ENCODE results near the gene TBC1D1. TPM values are rescaled to one million over a fixed set of nuclear protein-coding genes. Genes with fewer than 3 reads are reported as not detected.

Gene TBC1D1
- total and polyA plus RNA-seq, 2 experiments from 2014 or later, result 53.9 to 151 TPM

DNA sequence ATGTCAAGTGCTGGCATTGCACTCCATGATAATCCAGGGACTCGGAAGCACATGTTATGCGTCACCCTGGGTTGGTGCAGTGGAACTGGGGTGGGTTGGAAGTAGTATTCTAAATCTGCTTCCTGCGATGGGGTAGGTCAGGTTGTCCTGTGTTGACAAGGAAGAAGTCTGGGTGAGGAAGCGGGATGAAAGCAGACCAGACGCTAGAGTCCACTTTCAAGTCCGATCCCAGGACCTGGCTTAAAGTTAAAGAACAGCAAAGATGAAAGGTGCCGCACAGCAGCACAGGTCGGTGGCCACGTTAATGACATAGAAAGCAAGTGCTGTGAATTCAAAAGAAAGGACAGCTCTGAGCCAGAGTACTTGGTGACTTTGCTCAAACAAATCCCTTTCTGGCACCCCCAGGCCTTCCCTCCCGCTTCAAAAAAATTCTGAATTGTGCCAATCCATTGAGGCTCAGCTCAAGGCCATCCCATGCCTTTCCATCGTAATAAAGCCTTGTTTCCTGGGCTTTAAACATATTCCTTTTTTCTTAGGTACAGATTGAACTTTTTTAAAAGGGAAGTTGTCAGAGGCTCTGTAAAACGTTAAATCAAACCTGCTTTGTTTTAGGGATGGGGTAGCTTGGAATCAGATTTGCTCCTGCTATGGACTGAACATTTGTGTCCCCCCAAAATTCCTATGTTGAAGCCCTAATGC is 187.1 kb downstream of the TBC1D1 start:
- 0 out of 3 replicates have a peak, but pooled peaks cover 2% of the 10 kb centered on the region for H3K4me1 Mint-ChIP-seq

More for the DNA sequence above, 187.1 kb downstream of the TBC1D1 start:
- Histone ChIP-seq H3K4me1 (ENCODE audit: insufficient read depth) (no peaks in the 10 kb centered on the region), H3K27ac (ENCODE audit: low read depth) (no peak overlapping the region), H3K9me2 (ENCODE audit: insufficient read depth) (no peaks in the 10 kb centered on the region), H4K20me1 (replicated peaks; ENCODE audit: insufficient read depth) (no peaks in the 10 kb centered on the region), H3K4me3 (no peak overlapping the region), H3K27me3 (ENCODE audit: insufficient read depth) (no peaks in the 10 kb centered on the region), H2AFZ (no peak overlapping the region), H3K79me2 (replicated peaks; ENCODE audit: insufficient read depth) (no peaks in the 10 kb centered on the region), H3K36me3 (ENCODE audit: insufficient read depth) (no peaks in the 10 kb centered on the region; the same call in 1 of the 2 replicates), H3F3A (replicated peaks; ENCODE audit: low read depth) (no peaks in the 10 kb centered on the region), H3K4me2 (no peak overlapping the region)
- DNase-seq (ENCODE audit: low spot score) (no peak), ATAC-seq (no peak)
- no peak for TF ChIP-seq EZH2 (IDR thresholded peaks at IDR 0.05; ENCODE audit: low read depth, unreplicated experiment)
- TF ChIP-seq, protein P1, sequence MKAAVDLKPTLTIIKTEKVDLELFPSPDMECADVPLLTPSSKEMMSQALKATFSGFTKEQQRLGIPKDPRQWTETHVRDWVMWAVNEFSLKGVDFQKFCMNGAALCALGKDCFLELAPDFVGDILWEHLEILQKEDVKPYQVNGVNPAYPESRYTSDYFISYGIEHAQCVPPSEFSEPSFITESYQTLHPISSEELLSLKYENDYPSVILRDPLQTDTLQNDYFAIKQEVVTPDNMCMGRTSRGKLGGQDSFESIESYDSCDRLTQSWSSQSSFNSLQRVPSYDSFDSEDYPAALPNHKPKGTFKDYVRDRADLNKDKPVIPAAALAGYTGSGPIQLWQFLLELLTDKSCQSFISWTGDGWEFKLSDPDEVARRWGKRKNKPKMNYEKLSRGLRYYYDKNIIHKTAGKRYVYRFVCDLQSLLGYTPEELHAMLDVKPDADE (IDR thresholded peaks at IDR 0.05), result no peak
- TF ChIP-seq ZNF331 (CRISPR knock-in tag; IDR thresholded peaks at IDR 0.05; ENCODE audit: low read depth), result no peak
- TF ChIP-seq POLR2AphosphoS5 (IDR thresholded peaks at IDR 0.05; ENCODE audit: low read depth), result no peak
- no peak for TF ChIP-seq CREB1 (CRISPR knock-in tag; IDR thresholded peaks at IDR 0.05; ENCODE audit: low read depth)
- TF ChIP-seq, protein P2, sequence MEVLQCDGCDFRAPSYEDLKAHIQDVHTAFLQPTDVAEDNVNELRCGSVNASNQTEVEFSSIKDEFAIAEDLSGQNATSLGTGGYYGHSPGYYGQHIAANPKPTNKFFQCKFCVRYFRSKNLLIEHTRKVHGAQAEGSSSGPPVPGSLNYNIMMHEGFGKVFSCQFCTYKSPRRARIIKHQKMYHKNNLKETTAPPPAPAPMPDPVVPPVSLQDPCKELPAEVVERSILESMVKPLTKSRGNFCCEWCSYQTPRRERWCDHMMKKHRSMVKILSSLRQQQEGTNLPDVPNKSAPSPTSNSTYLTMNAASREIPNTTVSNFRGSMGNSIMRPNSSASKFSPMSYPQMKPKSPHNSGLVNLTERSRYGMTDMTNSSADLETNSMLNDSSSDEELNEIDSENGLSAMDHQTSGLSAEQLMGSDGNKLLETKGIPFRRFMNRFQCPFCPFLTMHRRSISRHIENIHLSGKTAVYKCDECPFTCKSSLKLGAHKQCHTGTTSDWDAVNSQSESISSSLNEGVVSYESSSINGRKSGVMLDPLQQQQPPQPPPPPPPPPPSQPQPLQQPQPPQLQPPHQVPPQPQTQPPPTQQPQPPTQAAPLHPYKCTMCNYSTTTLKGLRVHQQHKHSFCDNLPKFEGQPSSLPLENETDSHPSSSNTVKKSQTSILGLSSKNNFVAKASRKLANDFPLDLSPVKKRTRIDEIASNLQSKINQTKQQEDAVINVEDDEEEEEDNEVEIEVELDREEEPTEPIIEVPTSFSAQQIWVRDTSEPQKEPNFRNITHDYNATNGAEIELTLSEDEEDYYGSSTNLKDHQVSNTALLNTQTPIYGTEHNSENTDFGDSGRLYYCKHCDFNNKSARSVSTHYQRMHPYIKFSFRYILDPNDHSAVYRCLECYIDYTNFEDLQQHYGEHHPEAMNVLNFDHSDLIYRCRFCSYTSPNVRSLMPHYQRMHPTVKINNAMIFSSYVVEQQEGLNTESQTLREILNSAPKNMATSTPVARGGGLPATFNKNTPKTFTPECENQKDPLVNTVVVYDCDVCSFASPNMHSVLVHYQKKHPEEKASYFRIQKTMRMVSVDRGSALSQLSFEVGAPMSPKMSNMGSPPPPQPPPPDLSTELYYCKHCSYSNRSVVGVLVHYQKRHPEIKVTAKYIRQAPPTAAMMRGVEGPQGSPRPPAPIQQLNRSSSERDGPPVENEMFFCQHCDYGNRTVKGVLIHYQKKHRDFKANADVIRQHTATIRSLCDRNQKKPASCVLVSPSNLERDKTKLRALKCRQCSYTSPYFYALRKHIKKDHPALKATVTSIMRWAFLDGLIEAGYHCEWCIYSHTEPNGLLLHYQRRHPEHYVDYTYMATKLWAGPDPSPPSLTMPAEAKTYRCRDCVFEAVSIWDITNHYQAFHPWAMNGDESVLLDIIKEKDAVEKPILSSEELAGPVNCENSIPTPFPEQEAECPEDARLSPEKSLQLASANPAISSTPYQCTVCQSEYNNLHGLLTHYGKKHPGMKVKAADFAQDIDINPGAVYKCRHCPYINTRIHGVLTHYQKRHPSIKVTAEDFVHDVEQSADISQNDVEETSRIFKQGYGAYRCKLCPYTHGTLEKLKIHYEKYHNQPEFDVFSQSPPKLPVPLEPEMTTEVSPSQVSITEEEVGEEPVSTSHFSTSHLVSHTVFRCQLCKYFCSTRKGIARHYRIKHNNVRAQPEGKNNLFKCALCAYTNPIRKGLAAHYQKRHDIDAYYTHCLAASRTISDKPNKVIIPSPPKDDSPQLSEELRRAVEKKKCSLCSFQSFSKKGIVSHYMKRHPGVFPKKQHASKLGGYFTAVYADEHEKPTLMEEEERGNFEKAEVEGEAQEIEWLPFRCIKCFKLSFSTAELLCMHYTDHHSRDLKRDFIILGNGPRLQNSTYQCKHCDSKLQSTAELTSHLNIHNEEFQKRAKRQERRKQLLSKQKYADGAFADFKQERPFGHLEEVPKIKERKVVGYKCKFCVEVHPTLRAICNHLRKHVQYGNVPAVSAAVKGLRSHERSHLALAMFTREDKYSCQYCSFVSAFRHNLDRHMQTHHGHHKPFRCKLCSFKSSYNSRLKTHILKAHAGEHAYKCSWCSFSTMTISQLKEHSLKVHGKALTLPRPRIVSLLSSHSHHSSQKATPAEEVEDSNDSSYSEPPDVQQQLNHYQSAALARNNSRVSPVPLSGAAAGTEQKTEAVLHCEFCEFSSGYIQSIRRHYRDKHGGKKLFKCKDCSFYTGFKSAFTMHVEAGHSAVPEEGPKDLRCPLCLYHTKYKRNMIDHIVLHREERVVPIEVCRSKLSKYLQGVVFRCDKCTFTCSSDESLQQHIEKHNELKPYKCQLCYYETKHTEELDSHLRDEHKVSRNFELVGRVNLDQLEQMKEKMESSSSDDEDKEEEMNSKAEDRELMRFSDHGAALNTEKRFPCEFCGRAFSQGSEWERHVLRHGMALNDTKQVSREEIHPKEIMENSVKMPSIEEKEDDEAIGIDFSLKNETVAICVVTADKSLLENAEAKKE (CRISPR knock-in tag; IDR thresholded peaks at IDR 0.05), result no peak
- TF ChIP-seq NANOG (IDR thresholded peaks at IDR 0.05; ENCODE audit: borderline replicate concordance), result no peak
- TF ChIP-seq STAT1 (IDR thresholded peaks at IDR 0.05; ENCODE audit: unreplicated experiment), result no peak
- TF ChIP-seq JUNB (IDR thresholded peaks at IDR 0.05; ENCODE audit: unreplicated experiment), result no peak
- no peak for TF ChIP-seq EZH2phosphoT487 (IDR thresholded peaks at IDR 0.05; ENCODE audit: unreplicated experiment)
- no peak for TF ChIP-seq ZNF114 (CRISPR knock-in tag; IDR thresholded peaks at IDR 0.05)
- TF ChIP-seq, protein P3, sequence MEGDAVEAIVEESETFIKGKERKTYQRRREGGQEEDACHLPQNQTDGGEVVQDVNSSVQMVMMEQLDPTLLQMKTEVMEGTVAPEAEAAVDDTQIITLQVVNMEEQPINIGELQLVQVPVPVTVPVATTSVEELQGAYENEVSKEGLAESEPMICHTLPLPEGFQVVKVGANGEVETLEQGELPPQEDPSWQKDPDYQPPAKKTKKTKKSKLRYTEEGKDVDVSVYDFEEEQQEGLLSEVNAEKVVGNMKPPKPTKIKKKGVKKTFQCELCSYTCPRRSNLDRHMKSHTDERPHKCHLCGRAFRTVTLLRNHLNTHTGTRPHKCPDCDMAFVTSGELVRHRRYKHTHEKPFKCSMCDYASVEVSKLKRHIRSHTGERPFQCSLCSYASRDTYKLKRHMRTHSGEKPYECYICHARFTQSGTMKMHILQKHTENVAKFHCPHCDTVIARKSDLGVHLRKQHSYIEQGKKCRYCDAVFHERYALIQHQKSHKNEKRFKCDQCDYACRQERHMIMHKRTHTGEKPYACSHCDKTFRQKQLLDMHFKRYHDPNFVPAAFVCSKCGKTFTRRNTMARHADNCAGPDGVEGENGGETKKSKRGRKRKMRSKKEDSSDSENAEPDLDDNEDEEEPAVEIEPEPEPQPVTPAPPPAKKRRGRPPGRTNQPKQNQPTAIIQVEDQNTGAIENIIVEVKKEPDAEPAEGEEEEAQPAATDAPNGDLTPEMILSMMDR (conservative IDR thresholded peaks at IDR 0.05; ENCODE audit: low read depth in 2 of 2), result no peak
- TF ChIP-seq, protein P4, sequence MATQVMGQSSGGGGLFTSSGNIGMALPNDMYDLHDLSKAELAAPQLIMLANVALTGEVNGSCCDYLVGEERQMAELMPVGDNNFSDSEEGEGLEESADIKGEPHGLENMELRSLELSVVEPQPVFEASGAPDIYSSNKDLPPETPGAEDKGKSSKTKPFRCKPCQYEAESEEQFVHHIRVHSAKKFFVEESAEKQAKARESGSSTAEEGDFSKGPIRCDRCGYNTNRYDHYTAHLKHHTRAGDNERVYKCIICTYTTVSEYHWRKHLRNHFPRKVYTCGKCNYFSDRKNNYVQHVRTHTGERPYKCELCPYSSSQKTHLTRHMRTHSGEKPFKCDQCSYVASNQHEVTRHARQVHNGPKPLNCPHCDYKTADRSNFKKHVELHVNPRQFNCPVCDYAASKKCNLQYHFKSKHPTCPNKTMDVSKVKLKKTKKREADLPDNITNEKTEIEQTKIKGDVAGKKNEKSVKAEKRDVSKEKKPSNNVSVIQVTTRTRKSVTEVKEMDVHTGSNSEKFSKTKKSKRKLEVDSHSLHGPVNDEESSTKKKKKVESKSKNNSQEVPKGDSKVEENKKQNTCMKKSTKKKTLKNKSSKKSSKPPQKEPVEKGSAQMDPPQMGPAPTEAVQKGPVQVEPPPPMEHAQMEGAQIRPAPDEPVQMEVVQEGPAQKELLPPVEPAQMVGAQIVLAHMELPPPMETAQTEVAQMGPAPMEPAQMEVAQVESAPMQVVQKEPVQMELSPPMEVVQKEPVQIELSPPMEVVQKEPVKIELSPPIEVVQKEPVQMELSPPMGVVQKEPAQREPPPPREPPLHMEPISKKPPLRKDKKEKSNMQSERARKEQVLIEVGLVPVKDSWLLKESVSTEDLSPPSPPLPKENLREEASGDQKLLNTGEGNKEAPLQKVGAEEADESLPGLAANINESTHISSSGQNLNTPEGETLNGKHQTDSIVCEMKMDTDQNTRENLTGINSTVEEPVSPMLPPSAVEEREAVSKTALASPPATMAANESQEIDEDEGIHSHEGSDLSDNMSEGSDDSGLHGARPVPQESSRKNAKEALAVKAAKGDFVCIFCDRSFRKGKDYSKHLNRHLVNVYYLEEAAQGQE (IDR thresholded peaks at IDR 0.05; ENCODE audit: unreplicated experiment), result no peak
- Mint-ChIP-seq H3K4me3 (no peak overlapping the region), H3K27ac (no peak overlapping the region), H3K9me3 (no peaks in the 10 kb centered on the region), H3K36me3 (ENCODE audit: low read depth) (peaks cover 23% of the 10 kb centered on the region), H3K27me3 (ENCODE audit: insufficient read depth, low read depth, poor library complexity) (peaks cover 6% of the 10 kb centered on the region)

Data from GM23338 (cell line).